Measurements from ENCODE around the gene GNAZ.

GNAZ gene

GRCh38 chr22:23117891-23118646 is 47.8 kb downstream of the GNAZ start:
- no peak overlapping the region for H3K9ac ChIP-seq (ENCODE audit: low read depth, low read length)
- H3K36me3 ChIP-seq (ENCODE audit: control insufficient read depth, insufficient read depth, low read length): no peaks in the 10 kb centered on the region
- H3K4me1 ChIP-seq (ENCODE audit: control insufficient read depth, insufficient read depth, low read length): peaks cover 2% of the 10 kb centered on the region
- no peaks in the 10 kb centered on the region for H3K9me3 ChIP-seq (ENCODE audit: control insufficient read depth, insufficient read depth, low read length)
- H3K4me3 ChIP-seq (ENCODE audit: low read depth, low read length): no peak overlapping the region
- peaks cover 6% of the 10 kb centered on the region for H3K27me3 ChIP-seq (ENCODE audit: control insufficient read depth, insufficient read depth, low read length)

- no peak overlapping the region for H3K9ac ChIP-seq (ENCODE audit: low read depth, low read length)
- no peaks in the 10 kb centered on the region for H3K36me3 ChIP-seq (ENCODE audit: control insufficient read depth, insufficient read depth, low read length)
- no peaks in the 10 kb centered on the region for H3K9me3 ChIP-seq (ENCODE audit: control insufficient read depth, insufficient read depth, low read length)
- H3K4me3 ChIP-seq (ENCODE audit: low read depth, low read length): no peak overlapping the region
- peaks cover 2% of the 10 kb centered on the region for H3K4me1 ChIP-seq (ENCODE audit: control insufficient read depth, insufficient read depth, low read length)
- peaks cover 6% of the 10 kb centered on the region for H3K27me3 ChIP-seq (ENCODE audit: control insufficient read depth, insufficient read depth, low read length)
Measured at GRCh38 chr22:23118647-23119493, 48.6 kb downstream of the GNAZ start.

- peaks cover 2% of the 10 kb centered on the region for H3K4me1 ChIP-seq (ENCODE audit: control insufficient read depth, insufficient read depth, low read length)
- peaks cover 6% of the 10 kb centered on the region for H3K27me3 ChIP-seq (ENCODE audit: control insufficient read depth, insufficient read depth, low read length)
- H3K4me3 ChIP-seq (ENCODE audit: low read depth, low read length): no peak overlapping the region
- H3K36me3 ChIP-seq (ENCODE audit: control insufficient read depth, insufficient read depth, low read length): no peaks in the 10 kb centered on the region
- H3K9ac ChIP-seq (ENCODE audit: low read depth, low read length): no peak overlapping the region
- H3K9me3 ChIP-seq (ENCODE audit: control insufficient read depth, insufficient read depth, low read length): no peaks in the 10 kb centered on the region
Measured at GRCh38 chr22:23119494-23120414, 49.4 kb downstream of the GNAZ start.

GRCh38 chr22:23120415-23120899 is 50.1 kb downstream of the GNAZ start:
- no peak overlapping the region for H3K4me3 ChIP-seq (ENCODE audit: low read depth, low read length)
- H3K9ac ChIP-seq (ENCODE audit: low read depth, low read length): no peak overlapping the region
- no peaks in the 10 kb centered on the region for H3K9me3 ChIP-seq (ENCODE audit: control insufficient read depth, insufficient read depth, low read length)
- H3K4me1 ChIP-seq (ENCODE audit: control insufficient read depth, insufficient read depth, low read length): peaks cover 2% of the 10 kb centered on the region
- H3K36me3 ChIP-seq (ENCODE audit: control insufficient read depth, insufficient read depth, low read length): no peaks in the 10 kb centered on the region
- H3K27me3 ChIP-seq (ENCODE audit: control insufficient read depth, insufficient read depth, low read length): peaks cover 6% of the 10 kb centered on the region

- peaks cover 2% of the 10 kb centered on the region for H3K4me1 ChIP-seq (ENCODE audit: control insufficient read depth, insufficient read depth, low read length)
- no peaks in the 10 kb centered on the region for H3K9me3 ChIP-seq (ENCODE audit: control insufficient read depth, insufficient read depth, low read length)
- H3K36me3 ChIP-seq (ENCODE audit: control insufficient read depth, insufficient read depth, low read length): no peaks in the 10 kb centered on the region
- no peak overlapping the region for H3K9ac ChIP-seq (ENCODE audit: low read depth, low read length)
- peaks cover 6% of the 10 kb centered on the region for H3K27me3 ChIP-seq (ENCODE audit: control insufficient read depth, insufficient read depth, low read length)
- no peak overlapping the region for H3K4me3 ChIP-seq (ENCODE audit: low read depth, low read length)
Measured at GRCh38 chr22:23121000-23121421, 50.7 kb downstream of the GNAZ start.

- Histone ChIP-seq H3K9me3 (ENCODE audit: control insufficient read depth, insufficient read depth, low read length) (no peaks in the 10 kb centered on the region), H3K27me3 (ENCODE audit: control insufficient read depth, insufficient read depth, low read length) (peaks cover 6% of the 10 kb centered on the region), H3K36me3 (ENCODE audit: control insufficient read depth, insufficient read depth, low read length) (no peaks in the 10 kb centered on the region), H3K4me1 (ENCODE audit: control insufficient read depth, insufficient read depth, low read length) (peaks cover under 1% of the 10 kb centered on the region), H3K4me3 (ENCODE audit: low read depth, low read length) (no peak overlapping the region), H3K9ac (ENCODE audit: low read depth, low read length) (no peak overlapping the region)
Measured at GRCh38 chr22:23121424-23121823, 51.1 kb downstream of the GNAZ start.

- Histone ChIP-seq H3K4me1 (ENCODE audit: control insufficient read depth, insufficient read depth, low read length) (no peaks in the 10 kb centered on the region), H3K9me3 (ENCODE audit: control insufficient read depth, insufficient read depth, low read length) (no peaks in the 10 kb centered on the region), H3K9ac (ENCODE audit: low read depth, low read length) (no peak overlapping the region), H3K4me3 (ENCODE audit: low read depth, low read length) (no peak overlapping the region), H3K27me3 (ENCODE audit: control insufficient read depth, insufficient read depth, low read length) (peaks cover 6% of the 10 kb centered on the region), H3K36me3 (ENCODE audit: control insufficient read depth, insufficient read depth, low read length) (no peaks in the 10 kb centered on the region)
Measured at GRCh38 chr22:23122216-23122957, 52.1 kb downstream of the GNAZ start.

GRCh38 chr22:23122992-23123803 is 52.9 kb downstream of the GNAZ start:
- H3K9me3 ChIP-seq (ENCODE audit: control insufficient read depth, insufficient read depth, low read length): no peaks in the 10 kb centered on the region
- H3K9ac ChIP-seq (ENCODE audit: low read depth, low read length): no peak overlapping the region
- peaks cover 6% of the 10 kb centered on the region for H3K27me3 ChIP-seq (ENCODE audit: control insufficient read depth, insufficient read depth, low read length)
- no peak overlapping the region for H3K4me3 ChIP-seq (ENCODE audit: low read depth, low read length)
- no peaks in the 10 kb centered on the region for H3K36me3 ChIP-seq (ENCODE audit: control insufficient read depth, insufficient read depth, low read length)
- peaks cover 2% of the 10 kb centered on the region for H3K4me1 ChIP-seq (ENCODE audit: control insufficient read depth, insufficient read depth, low read length)

- H3K4me1 ChIP-seq (ENCODE audit: control insufficient read depth, insufficient read depth, low read length): peaks cover 4% of the 10 kb centered on the region
- H3K27me3 ChIP-seq (ENCODE audit: control insufficient read depth, insufficient read depth, low read length): peaks cover 6% of the 10 kb centered on the region
- no peaks in the 10 kb centered on the region for H3K9me3 ChIP-seq (ENCODE audit: control insufficient read depth, insufficient read depth, low read length)
- H3K4me3 ChIP-seq (ENCODE audit: low read depth, low read length): no peak overlapping the region
- H3K9ac ChIP-seq (ENCODE audit: low read depth, low read length): no peak overlapping the region
- no peaks in the 10 kb centered on the region for H3K36me3 ChIP-seq (ENCODE audit: control insufficient read depth, insufficient read depth, low read length)
Measured at GRCh38 chr22:23123804-23124254, 53.5 kb downstream of the GNAZ start.

Measured in iPS-15b (cell line).